Upper lobe of right lung (tissue), 1 donor: ENCODE data around the gene TEX51. TPM values are rescaled to one million over a fixed set of nuclear protein-coding genes. Genes with fewer than 3 reads are reported as not detected.

Experiments
- ATAC-seq: fragments of 200-7000 bp; cut with Tn5 transposase; one replicate; pipeline ENCODE4 v1.9.1; 2020; ENCODE audit warnings: mild to moderate bottlenecking, moderate library complexity
- DNase-seq: peaks from one replicate; pipeline ENCODE4 v3.0.0-alpha.2; 2020
- H3K27ac ChIP-seq: fragments of 200-600 bp; one replicate; pipeline ENCODE4 v1.8.0; 2022
- H3K27me3 ChIP-seq: fragments of 200-600 bp; one replicate; pipeline ENCODE4 v1.8.0; 2022; ENCODE audit warnings: mild to moderate bottlenecking
- H3K36me3 ChIP-seq: fragments of 200-600 bp; one replicate; pipeline ENCODE4 v1.8.0; 2022
- H3K4me1 ChIP-seq: fragments of 200-600 bp; one replicate; pipeline ENCODE4 v1.8.0; 2022
- H3K4me3 ChIP-seq: fragments of 200-600 bp; one replicate; pipeline ENCODE4 v1.8.0; 2022; ENCODE audit warnings: mild to moderate bottlenecking
- H3K9me3 ChIP-seq: fragments of 200-600 bp; one replicate; pipeline ENCODE4 v1.8.0; 2022
- intact Hi-C: fragments of 100-400 bp; cut with DNase I; formaldehyde crosslinking; loops from one replicate; pipeline ENCODE4 v1.11.0; 2022
- total RNA-seq: library from RNA; stranded (reverse); fragmentation: NEBNext Ultra II Directional; extraction: Animal tissue kit (Norgen Biotek cat#: 25700); gene quantifications from one replicate; pipeline ENCODE4 v1.2.1, GENCODE V29; 2021
- TF ChIP-seq, protein P1 (sequence below): fragments of 200-600 bp; IDR thresholded peaks from one replicate; pipeline ENCODE4 v1.8.0; 2022; ENCODE audit warnings: antibody characterized with exemption
- donor health status: DM: no; HTN: yes; CAD: no; lungs with severe emphysema.

TEX51 gene
- total RNA-seq, 1 donor from 2014 or later, result not detected

- intact Hi-C loops, result no loop called here
- DNase-seq, result no peak
Measured at GRCh38 chr2:126866451-126866850, 32.2 kb upstream of the TEX51 start.

DNA sequence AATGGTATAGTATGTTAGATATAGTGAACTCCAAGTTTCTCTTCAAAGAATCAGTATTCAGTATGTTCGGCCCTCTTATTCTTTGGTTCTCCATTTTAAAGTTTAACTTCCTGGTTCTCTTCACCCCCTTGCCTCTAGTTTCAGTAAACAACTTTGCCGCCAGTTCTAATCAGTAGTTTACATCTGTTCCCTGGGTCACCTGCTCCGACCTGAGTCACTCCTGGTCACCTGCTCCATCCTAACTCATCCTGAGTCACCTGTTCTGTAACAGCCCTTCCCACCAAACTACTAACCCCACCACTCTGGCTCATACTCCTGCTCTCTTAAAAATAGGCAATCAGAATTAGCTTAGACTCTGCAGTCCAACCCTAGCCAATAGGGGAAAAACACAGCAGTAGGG, 23.7 kb upstream of the TEX51 start:
- no peaks in the 10 kb centered on the region for H3K36me3 ChIP-seq
- H3K27me3 ChIP-seq, result no peaks in the 10 kb centered on the region
- DNase-seq (no peak), ATAC-seq (no peak)
- H3K27ac ChIP-seq, result no peak overlapping the region
- TF ChIP-seq, protein P1, sequence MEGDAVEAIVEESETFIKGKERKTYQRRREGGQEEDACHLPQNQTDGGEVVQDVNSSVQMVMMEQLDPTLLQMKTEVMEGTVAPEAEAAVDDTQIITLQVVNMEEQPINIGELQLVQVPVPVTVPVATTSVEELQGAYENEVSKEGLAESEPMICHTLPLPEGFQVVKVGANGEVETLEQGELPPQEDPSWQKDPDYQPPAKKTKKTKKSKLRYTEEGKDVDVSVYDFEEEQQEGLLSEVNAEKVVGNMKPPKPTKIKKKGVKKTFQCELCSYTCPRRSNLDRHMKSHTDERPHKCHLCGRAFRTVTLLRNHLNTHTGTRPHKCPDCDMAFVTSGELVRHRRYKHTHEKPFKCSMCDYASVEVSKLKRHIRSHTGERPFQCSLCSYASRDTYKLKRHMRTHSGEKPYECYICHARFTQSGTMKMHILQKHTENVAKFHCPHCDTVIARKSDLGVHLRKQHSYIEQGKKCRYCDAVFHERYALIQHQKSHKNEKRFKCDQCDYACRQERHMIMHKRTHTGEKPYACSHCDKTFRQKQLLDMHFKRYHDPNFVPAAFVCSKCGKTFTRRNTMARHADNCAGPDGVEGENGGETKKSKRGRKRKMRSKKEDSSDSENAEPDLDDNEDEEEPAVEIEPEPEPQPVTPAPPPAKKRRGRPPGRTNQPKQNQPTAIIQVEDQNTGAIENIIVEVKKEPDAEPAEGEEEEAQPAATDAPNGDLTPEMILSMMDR, result no peak
- no peaks in the 10 kb centered on the region for H3K9me3 ChIP-seq
- H3K4me3 ChIP-seq, result no peak overlapping the region
- intact Hi-C loops, result no loop called here
- no peaks in the 10 kb centered on the region for H3K4me1 ChIP-seq

More at GRCh38 chr2:126866451-126866850, 32.2 kb upstream of the TEX51 start:
- H3K9me3 ChIP-seq, result no peaks in the 10 kb centered on the region
- no peak for ATAC-seq
- H3K27me3 ChIP-seq, result no peaks in the 10 kb centered on the region
- H3K4me1 ChIP-seq, result no peaks in the 10 kb centered on the region
- no peak overlapping the region for H3K4me3 ChIP-seq
- no peak overlapping the region for H3K27ac ChIP-seq
- TF ChIP-seq, protein P1, result no peak
- no peaks in the 10 kb centered on the region for H3K36me3 ChIP-seq

- TF ChIP-seq, protein P1, result no peak
- Histone ChIP-seq H3K36me3 (no peaks in the 10 kb centered on the region), H3K27me3 (no peaks in the 10 kb centered on the region), H3K4me1 (no peaks in the 10 kb centered on the region), H3K4me3 (no peak overlapping the region), H3K9me3 (no peaks in the 10 kb centered on the region), H3K27ac (no peak overlapping the region)
- no peak for DNase-seq
- ATAC-seq, result no peak
- intact Hi-C loops, result no loop called here
Measured at GRCh38 chr2:126876631-126877030, 22.1 kb upstream of the TEX51 start.

- H3K27me3 ChIP-seq, result no peaks in the 10 kb centered on the region
- H3K27ac ChIP-seq, result no peak overlapping the region
- intact Hi-C loops, result no loop called here
- H3K9me3 ChIP-seq, result no peaks in the 10 kb centered on the region
- TF ChIP-seq, protein P1, result no peak
- no peaks in the 10 kb centered on the region for H3K36me3 ChIP-seq
- ATAC-seq (no peak), DNase-seq (no peak)
- no peaks in the 10 kb centered on the region for H3K4me1 ChIP-seq
- no peak overlapping the region for H3K4me3 ChIP-seq
Measured at GRCh38 chr2:126877041-126877440, 21.6 kb upstream of the TEX51 start.

- Histone ChIP-seq H3K27ac (no peak overlapping the region), H3K9me3 (no peaks in the 10 kb centered on the region), H3K4me1 (no peaks in the 10 kb centered on the region), H3K27me3 (no peaks in the 10 kb centered on the region), H3K4me3 (no peak overlapping the region), H3K36me3 (no peaks in the 10 kb centered on the region)
- DNase-seq, result no peak
- intact Hi-C loops, result no loop called here
- TF ChIP-seq, protein P1, result no peak
- ATAC-seq, result no peak
Measured at GRCh38 chr2:126877861-126878565, 20.7 kb upstream of the TEX51 start.
